SK-N-SH (cell line): ENCODE data around the gene HOXC6. TPM values are rescaled to one million over a fixed set of nuclear protein-coding genes. Genes with fewer than 3 reads are reported as not detected.

Experiments
- CTCF ChIA-PET: fragments of 300-600, 350-600 bp; formaldehyde crosslinking; extraction: SDS; loops from one replicate; lab custom pipeline; 2021; lab: Yijun Ruan, JAX
- POLR2A ChIA-PET: fragments of 350-600 bp; sonication (Branson Sonifier 250); formaldehyde crosslinking; extraction: SDS; loops from one replicate; lab custom pipeline; 2020; ENCODE audit warnings: antibody characterized with exemption, inconsistent platforms; lab: Yijun Ruan, JAX
- DNase-seq: peaks from one replicate; pipeline ENCODE4 v3.0.0; 2012
- H2AFZ ChIP-seq: fragments of 200-600 bp; sonication (generic); 2 replicates; pipeline ENCODE4 v1.8.1; 2016; ENCODE audit warnings: antibody characterized with exemption, mild to moderate bottlenecking, low read depth
- H3F3A ChIP-seq: fragments of 200-600 bp; sonication (generic); replicated peaks from 2 replicates; pipeline ENCODE3; 2016; ENCODE audit warnings: antibody characterized with exemption, mild to moderate bottlenecking; ENCODE audit not compliant: insufficient read depth
- H3K27ac ChIP-seq, 2 experiments: fragments of 200-500 bp in 1 of 2; fragments of 200-600 bp in 1 of 2; sonication (Bioruptor generic) in 1 of 2; sonication (generic), shearing (Covaris generic) in 1 of 2; 2 replicates each; pipeline versions ENCODE4 v1.5.1 to v1.6.1; 2014 to 2016; ENCODE audit warnings: low read depth in 2 of 2, inconsistent platforms in 1 of 2, low read length in 1 of 2, mild to moderate bottlenecking in 1 of 2, mixed read lengths in 1 of 2
- H3K27me3 ChIP-seq: fragments of 200-600 bp; sonication (generic), shearing (Covaris generic); 2 replicates; pipeline ENCODE4 v1.6.1; 2016; ENCODE audit warnings: mixed run types; ENCODE audit not compliant: insufficient read depth
- H3K36me3 ChIP-seq, 2 experiments: fragments of 200-500 bp in 1 of 2; fragments of 200-600 bp in 1 of 2; sonication (Bioruptor generic) in 1 of 2; sonication (generic) in 1 of 2; replicated peaks in 1 of 2; 2 replicates each; pipeline versions ENCODE3 to v1.5.1; 2014 to 2016; ENCODE audit warnings: low read length in 1 of 2, mild to moderate bottlenecking in 1 of 2; ENCODE audit not compliant: insufficient read depth in 2 of 2, control insufficient read depth in 1 of 2
- H3K4me1 ChIP-seq, 2 experiments: fragments of 200-500 bp in 1 of 2; fragments of 200-600 bp in 1 of 2; sonication (Bioruptor generic) in 1 of 2; sonication (generic), shearing (Covaris generic) in 1 of 2; 2 replicates each; pipeline versions ENCODE4 v1.5.1 to v1.6.1; 2014 to 2016; ENCODE audit warnings: low read depth in 1 of 2, low read length in 1 of 2, mixed run types in 1 of 2; ENCODE audit not compliant: insufficient read depth in 2 of 2, control insufficient read depth in 1 of 2
- H3K4me2 ChIP-seq: fragments of 200-600 bp; sonication (generic), shearing (Covaris generic); 2 replicates; pipeline ENCODE4 v1.6.1; 2017; ENCODE audit warnings: mixed run types
- H3K4me3 ChIP-seq, 2 experiments: fragments of 200-500 bp in 1 of 2; fragments of 200-600 bp in 1 of 2; sonication (Bioruptor generic) in 1 of 2; sonication (generic), shearing (Covaris generic) in 1 of 2; 2 replicates each; pipeline versions ENCODE4 v1.5.1 to v1.8.1; 2014 to 2016; ENCODE audit warnings: low read depth in 2 of 2, inconsistent platforms in 1 of 2, low read length in 1 of 2, mild to moderate bottlenecking in 1 of 2, mixed read lengths in 1 of 2, moderate library complexity in 1 of 2
- H3K79me2 ChIP-seq: fragments of 200-600 bp; sonication (generic); 2 replicates; pipeline ENCODE4 v1.8.1; 2017; ENCODE audit warnings: mild to moderate bottlenecking; ENCODE audit not compliant: insufficient read depth
- H3K9ac ChIP-seq: fragments of 200-600 bp; sonication (generic); 2 replicates; pipeline ENCODE4 v1.6.1; 2017; ENCODE audit warnings: mixed run types
- H3K9me2 ChIP-seq: fragments of 200-600 bp; sonication (generic); 2 replicates; pipeline ENCODE4 v1.6.1; 2017; ENCODE audit warnings: mixed run types
- H3K9me3 ChIP-seq: fragments of 200-600 bp; sonication (generic); 2 replicates; pipeline ENCODE4 v1.6.1; 2017; ENCODE audit warnings: mixed run types, mild to moderate bottlenecking, moderate library complexity
- H4K20me1 ChIP-seq: fragments of 200-600 bp; sonication (generic); 2 replicates; pipeline ENCODE4 v1.6.1; 2017; ENCODE audit warnings: mild to moderate bottlenecking, mixed run types; ENCODE audit not compliant: insufficient read depth
- CHD2 ChIP-seq: fragments of 150-350 bp; IDR thresholded peaks from 2 replicates; pipeline ENCODE4 v1.6.1; 2018; ENCODE audit warnings: low read length; ENCODE audit not compliant: partially characterized antibody
- CTCF ChIP-seq: fragments of 200-600 bp; sonication (generic); IDR thresholded peaks from 2 replicates; pipeline ENCODE4 v1.6.1; 2017; ENCODE audit warnings: antibody characterized with exemption, mild to moderate bottlenecking, moderate library complexity
- ELF1 ChIP-seq: IDR thresholded peaks from 2 replicates; pipeline ENCODE4 v1.4.0; 2012
- EP300 ChIP-seq, 2 experiments: IDR thresholded peaks; 2 replicates each; pipeline versions ENCODE4 v1.4.0 to v1.6.1; 2012; ENCODE audit warnings: borderline replicate concordance in 1 of 2, low read depth in 1 of 2, low read length in 1 of 2
- EZH2phosphoT487 ChIP-seq: fragments of 200-600 bp; sonication (generic); IDR thresholded peaks from 2 replicates; pipeline ENCODE4 v1.6.1; 2017; ENCODE audit warnings: low read depth, mixed run types, mild to moderate bottlenecking, antibody characterized with exemption, moderate library complexity, borderline replicate concordance
- GATA2 ChIP-seq: sonication (generic); formaldehyde crosslinking; IDR thresholded peaks from 2 replicates; pipeline ENCODE4 v1.5.0; 2020; ENCODE audit warnings: mild to moderate bottlenecking, missing genetic modification reagents
- MAX ChIP-seq: IDR thresholded peaks from 2 replicates; pipeline ENCODE4 v1.4.0; 2012; ENCODE audit warnings: low read depth
- MEF2A ChIP-seq: IDR thresholded peaks from 2 replicates; pipeline ENCODE4 v1.4.0; 2012; ENCODE audit warnings: low read depth, borderline replicate concordance
- NRF1 ChIP-seq: IDR thresholded peaks from 2 replicates; pipeline ENCODE4 v1.6.1; 2012; ENCODE audit warnings: low read depth, mild to moderate bottlenecking, low read length
- POLR2AphosphoS5 ChIP-seq: IDR thresholded peaks from 2 replicates; pipeline ENCODE4 v1.6.1; 2012; ENCODE audit warnings: low read depth, low read length
- RAD21 ChIP-seq: IDR thresholded peaks from 2 replicates; pipeline ENCODE4 v1.6.1; 2012; ENCODE audit warnings: mild to moderate bottlenecking, low read length
- RCOR1 ChIP-seq: fragments of 150-350 bp; IDR thresholded peaks from 2 replicates; pipeline ENCODE4 v1.6.1; 2017; ENCODE audit warnings: antibody characterized with exemption, low read length
- REST ChIP-seq: IDR thresholded peaks from 2 replicates; pipeline ENCODE4 v1.6.1; 2012; ENCODE audit warnings: mild to moderate bottlenecking, low read depth, low read length, moderate library complexity
- RXRA ChIP-seq: IDR thresholded peaks from 2 replicates; pipeline ENCODE4 v1.4.0; 2012; ENCODE audit warnings: low read depth, mild to moderate bottlenecking, borderline replicate concordance
- TCF12 ChIP-seq: IDR thresholded peaks from 2 replicates; pipeline ENCODE4 v1.4.0; 2012
- USF1 ChIP-seq: IDR thresholded peaks from 2 replicates; pipeline ENCODE4 v1.4.0; 2012; ENCODE audit warnings: low read depth, borderline replicate concordance
- ZBTB33 ChIP-seq: IDR thresholded peaks from 2 replicates; pipeline ENCODE4 v1.4.0; 2012; ENCODE audit warnings: low read depth, borderline replicate concordance
- WGBS: methylation state at CpG from one replicate; pipeline ENCODE4 v1.1.6; 2017; ENCODE audit warnings: low lambda C conversion rate; 5-methylcytosine and 5-hydroxymethylcytosine counted together
- polyA plus RNA-seq, 3 experiments: library from polyadenylated mRNA; depleted of rRNA; stranded (reverse); fragments of >200 nt; gene quantifications; 2 replicates each; pipeline ENCODE4 v1.2.3, GENCODE V29; 2012

Gene HOXC6
- polyA plus RNA-seq, 1 of the 3 experiments (the other 2 are of a cell fraction) = 9.1 TPM

GRCh38 chr12:54065677-54066076 is 37.4 kb downstream of the HOXC6 start:
- no peak overlapping the region for H3K27ac ChIP-seq
- H3K9me3 ChIP-seq = no peaks in the 10 kb centered on the region
- ChIA-PET CTCF (interaction anchor here (1.7 to 2.1 kb wide), 5 partner anchors 10 to 126 kb away, joined by 4 to 8 read pairs (median 7); partner anchors contain the start of genes HOXC4 and HOXC5), POLR2A (interaction anchor here (1.6 kb wide), 1 partner anchor 12 kb away, joined by 4 read pairs; the partner anchor contains the start of gene HOXC4)
- H2AFZ ChIP-seq = no peak overlapping the region
- H3K9ac ChIP-seq = no peak overlapping the region
- DNase-seq = no peak
- no peaks in the 10 kb centered on the region for H3K36me3 ChIP-seq
- TF ChIP-seq POLR2AphosphoS5 (no peak), EP300 (IDR thresholded peaks at IDR 0.05; ENCODE audit: borderline replicate concordance in 1 of 2, low read depth in 1 of 2, low read length in 1 of 2) (no peak), NRF1 (no peak), REST (no peak)
- H3K4me3 ChIP-seq = no peak overlapping the region
- peaks cover 4% of the 10 kb centered on the region for H3F3A ChIP-seq
- no peaks in the 10 kb centered on the region for H3K9me2 ChIP-seq
- no peak overlapping the region for H3K4me2 ChIP-seq
- H3K79me2 ChIP-seq = no peaks in the 10 kb centered on the region
- H3K4me1 ChIP-seq = no peaks in the 10 kb centered on the region
- H3K27me3 ChIP-seq = no peaks in the 10 kb centered on the region
- no peaks in the 10 kb centered on the region for H4K20me1 ChIP-seq

GRCh38 chr12:54066408-54066807 is 38.2 kb downstream of the HOXC6 start:
- Histone ChIP-seq H3F3A (peaks cover 4% of the 10 kb centered on the region), H3K36me3 (no peaks in the 10 kb centered on the region), H3K27ac (no peak overlapping the region), H2AFZ (no peak overlapping the region), H4K20me1 (no peaks in the 10 kb centered on the region), H3K9me3 (no peaks in the 10 kb centered on the region), H3K27me3 (no peaks in the 10 kb centered on the region), H3K9ac (no peak overlapping the region), H3K4me2 (no peak overlapping the region), H3K4me1 (peaks cover 0 to 6% of the 10 kb centered on the region in 2 experiments; a peak in 1 of 4 replicates), H3K79me2 (no peaks in the 10 kb centered on the region), H3K9me2 (no peaks in the 10 kb centered on the region), H3K4me3 (no peak overlapping the region)
- no peak for TF ChIP-seq MAX
- no peak for TF ChIP-seq ELF1
- no peak for TF ChIP-seq USF1
- no peak for TF ChIP-seq MEF2A
- no peak for TF ChIP-seq RCOR1
- TF ChIP-seq NRF1 = no peak
- no peak for TF ChIP-seq EZH2phosphoT487
- no peak for TF ChIP-seq CHD2
- TF ChIP-seq POLR2AphosphoS5 = no peak
- TF ChIP-seq RXRA = no peak
- no peak for TF ChIP-seq CTCF
- TF ChIP-seq GATA2 = no peak
- TF ChIP-seq TCF12 = no peak
- no peak for TF ChIP-seq ZBTB33
- TF ChIP-seq RAD21 = no peak
- DNase-seq = no peak
- 94% methylated on average over 1 of the region's 1 CpG for WGBS
- POLR2A ChIA-PET = interaction anchor here (1.6 kb wide), 1 partner anchor 13 kb away, joined by 4 read pairs; the partner anchor contains the start of gene HOXC4
- CTCF ChIA-PET = interaction anchor here (1.7 to 2.1 kb wide), 3 partner anchors 9 to 125 kb away, joined by 4 to 7 read pairs (median 5); partner anchors contain the start of gene HOXC5
